GM12878 (cell line): ENCODE measurements around the gene NFASC. TPM values are rescaled to one million over a fixed set of nuclear protein-coding genes. Genes with fewer than 3 reads are reported as not detected.

Experiments
- ATAC-seq: fragments of 200-7000 bp; cut with Tn5 transposase; 3 replicates; pipeline ENCODE4 v1.9.1; 2020; ENCODE audit warnings: mild to moderate bottlenecking, moderate library complexity
- BruUV-seq: library from RNA; stranded (reverse); fragments of 400-500 nt; replicated peaks from 2 replicates; lab custom pipeline; 2021; lab: Mats Ljungman, UMichigan
- CTCF ChIA-PET: fragments of 300-600 bp; sonication (Branson Sonifier 250); formaldehyde crosslinking; extraction: SDS; loops from one replicate; lab custom pipeline; 2021; ENCODE audit warnings: inconsistent platforms; lab: Yijun Ruan, JAX
- POLR2A ChIA-PET: fragments of 350-600 bp; formaldehyde crosslinking; extraction: SDS; loops from one replicate; lab custom pipeline; 2021; ENCODE audit warnings: inconsistent platforms; lab: Charles Lee
- RAD21 ChIA-PET: fragments of 300-600 bp; sonication (Branson Sonifier 250); formaldehyde crosslinking; loops from one replicate; lab custom pipeline; 2023; ENCODE audit warnings: antibody characterized with exemption; ENCODE audit not compliant: unreplicated experiment; lab: Charles Lee
- SMC1A ChIA-PET: fragments of 300-600 bp; sonication (Branson Sonifier 250); formaldehyde crosslinking; loops from one replicate; lab custom pipeline; 2023; ENCODE audit not compliant: unreplicated experiment, uncharacterized antibody; lab: Charles Lee
- DNase-seq: peaks from one replicate; pipeline ENCODE4 v3.0.0-alpha.2; 2011; ENCODE audit warnings: low read depth, low spot score
- FAIRE-seq: peaks from 3 replicates; lab custom pipeline; 2011; peaks lifted over from hg19 to GRCh38; lab: Jason Lieb, UNC
- H2AFZ ChIP-seq: 2 replicates; pipeline ENCODE4 v1.6.0; 2011; ENCODE audit warnings: low read depth, low read length, control low read depth; ENCODE audit not compliant: control insufficient read depth
- H3K27ac ChIP-seq: 2 replicates; pipeline ENCODE4 v1.5.1; 2011; ENCODE audit warnings: control low read depth; ENCODE audit not compliant: control insufficient read depth, insufficient read depth
- H3K27me3 ChIP-seq, 2 experiments: replicated peaks in 1 of 2; 2 replicates each; pipeline versions ENCODE4 v1.6.0 to v1.6.1; 2011; ENCODE audit warnings: low read length in 1 of 2; ENCODE audit not compliant: control insufficient read depth in 2 of 2, insufficient read depth in 2 of 2
- H3K36me3 ChIP-seq, 2 experiments: 2 replicates each; pipeline ENCODE4 v1.5.1; 2011; ENCODE audit warnings: low read length in 1 of 2; ENCODE audit not compliant: control insufficient read depth in 2 of 2, insufficient read depth in 2 of 2
- H3K4me1 ChIP-seq: 2 replicates; pipeline ENCODE4 v1.6.1; 2011; ENCODE audit warnings: mild to moderate bottlenecking, low read length, moderate library complexity, mixed read lengths; ENCODE audit not compliant: control insufficient read depth, insufficient read depth
- H3K4me2 ChIP-seq: 2 replicates; pipeline ENCODE4 v1.6.0; 2011; ENCODE audit warnings: control low read depth; ENCODE audit not compliant: control insufficient read depth, insufficient read depth
- H3K4me3 ChIP-seq: fragments of 200-600 bp; sonication (generic); 2 replicates; pipeline ENCODE4 v1.5.1; 2016
- H3K79me2 ChIP-seq: 2 replicates; pipeline ENCODE4 v1.6.0; 2011; ENCODE audit warnings: low read length; ENCODE audit not compliant: control insufficient read depth, insufficient read depth
- H3K9ac ChIP-seq: 2 replicates; pipeline ENCODE4 v1.8.0; 2011; ENCODE audit warnings: low read length, control low read depth, mixed read lengths; ENCODE audit not compliant: control insufficient read depth, insufficient read depth
- H3K9me3 ChIP-seq: replicated peaks from 3 replicates; pipeline ENCODE4 v1.5.1; 2011; ENCODE audit warnings: mild to moderate bottlenecking, low read length; ENCODE audit not compliant: control insufficient read depth, insufficient read depth
- H4K20me1 ChIP-seq: 2 replicates; pipeline ENCODE4 v1.6.0; 2011; ENCODE audit not compliant: control insufficient read depth, insufficient read depth
- CBX3 ChIP-seq: fragments of 200-600 bp; sonication (generic); IDR thresholded peaks from 2 replicates; pipeline ENCODE4 v1.6.1; 2016; ENCODE audit warnings: low read depth, borderline replicate concordance
- CTCF ChIP-seq, 3 experiments: IDR thresholded peaks in 2 of 3; conservative IDR thresholded peaks in 1 of 3; 2 replicates each; pipeline ENCODE4 v1.5.1; 2011; ENCODE audit warnings: low read depth in 3 of 3, low read length in 3 of 3, mild to moderate bottlenecking in 3 of 3, control low read depth in 2 of 3, moderate library complexity in 2 of 3, inconsistent platforms in 1 of 3, mixed read lengths in 1 of 3; ENCODE audit not compliant: control insufficient read depth in 2 of 3, insufficient read depth in 1 of 3; ENCODE audit errors: extremely low read depth in 1 of 3
- NFYB ChIP-seq: IDR thresholded peaks from 2 replicates; pipeline ENCODE4 v1.6.1; 2011; ENCODE audit warnings: low read depth, mild to moderate bottlenecking, low read length, improper control_type of control experiment, moderate library complexity; ENCODE audit not compliant: insufficient read depth
- PAX8 ChIP-seq: fragments of 450-650 bp; IDR thresholded peaks from 2 replicates; pipeline ENCODE4 v1.6.1; 2017; ENCODE audit warnings: mild to moderate bottlenecking, moderate library complexity
- POLR2AphosphoS2 ChIP-seq: IDR thresholded peaks from 2 replicates; pipeline ENCODE4 v1.6.1; 2011; ENCODE audit warnings: low read depth, mild to moderate bottlenecking, low read length, improper control_type of control experiment, moderate library complexity
- PRDM15 ChIP-seq: fragments of 450-650 bp; formaldehyde crosslinking; IDR thresholded peaks from 2 replicates; pipeline ENCODE4 v1.4.0; 2020; ENCODE audit warnings: mild to moderate bottlenecking, moderate library complexity
- RELA ChIP-seq: fragments of 450-650 bp; IDR thresholded peaks from 2 replicates; pipeline ENCODE4 v1.8.0; 2014; ENCODE audit warnings: borderline replicate concordance; ENCODE audit not compliant: partially characterized antibody
- REST ChIP-seq: IDR thresholded peaks from 2 replicates; pipeline ENCODE4 v1.6.1; 2012; ENCODE audit warnings: mild to moderate bottlenecking, low read depth, low read length
- SMARCA5 ChIP-seq: fragments of 450-650 bp; IDR thresholded peaks from 2 replicates; pipeline ENCODE4 v1.6.1; 2017; ENCODE audit warnings: mild to moderate bottlenecking
- ZBTB4 ChIP-seq: fragments of 450-650 bp; formaldehyde crosslinking; IDR thresholded peaks from 2 replicates; pipeline ENCODE4 v1.4.0; 2022; ENCODE audit warnings: mild to moderate bottlenecking, moderate library complexity
- ZNF207 ChIP-seq: fragments of 450-650 bp; IDR thresholded peaks from 2 replicates; pipeline ENCODE4 v1.6.1; 2014; ENCODE audit warnings: antibody characterized with exemption, mild to moderate bottlenecking, borderline replicate concordance
- WGBS: methylation state at CpG from one replicate; pipeline ENCODE4 v1.1.6; 2016; ENCODE audit warnings: low lambda C conversion rate; ENCODE audit not compliant: insufficient replicate concordance, insufficient coverage; ENCODE audit errors: missing lambda C conversion rate; 5-methylcytosine and 5-hydroxymethylcytosine counted together
- in situ Hi-C: fragments of 300-500 bp; cut with MboI; formaldehyde crosslinking; loops from 9 replicates; pipeline ENCODE4 v1.14.3; 2018; ENCODE audit warnings: mixed read lengths
- intact Hi-C: fragments of 100-400 bp; cut with micrococcal nuclease; formaldehyde crosslinking; loops from one replicate; pipeline ENCODE4 v1.14.2; 2022; ENCODE audit not compliant: unreplicated experiment
- polyA plus RNA-seq, 11 experiments: library from polyadenylated mRNA; depleted of rRNA in 4 of 11; unstranded in 6 of 11; stranded (reverse) in 5 of 11; fragments of >200 nt; fragmentation: Nextera tagmentation in 4 of 11; fragmentation: Illumina TruSeq in 1 of 11; extraction: Ambion mirVana in 4 of 11; extraction: Trizol in 1 of 11; gene quantifications; 1 replicate in 1 of 11; 2 replicates in 10 of 11; pipeline versions ENCODE4 v1.2.1 to v1.2.3, GENCODE V29; 2011 to 2016; ENCODE audit warnings: inconsistent platforms in 2 of 11, missing spikeins in 2 of 11, low read depth in 1 of 11
- total RNA-seq, 4 experiments: library from RNA; depleted of rRNA in 3 of 4; stranded (reverse); fragments of >200 nt in 3 of 4; fragmentation: Illumina TruSeq in 1 of 4; extraction: Trizol in 1 of 4; gene quantifications; 2 replicates each; pipeline versions ENCODE4 v1.2.1 to v1.2.3, GENCODE V29; 2013 to 2021

NFASC gene
- total and polyA plus RNA-seq, 10 of the 15 experiments (the other 5 are each of a cell fraction or from before 2014, with no cell fraction given), result 0.04 to 0.31 (median 0.12) TPM; not detected in 4

- DNase-seq (no peak), FAIRE-seq (no peak), ATAC-seq (no peak)
- in situ Hi-C loops, result no loop called here
- Histone ChIP-seq H3K4me2 (no peak overlapping the region), H3K27ac (no peak overlapping the region), H3K9me3 (no peaks in the 10 kb centered on the region), H2AFZ (no peak overlapping the region), H3K27me3 (no peaks in the 10 kb centered on the region), H3K79me2 (no peaks in the 10 kb centered on the region), H3K9ac (no peak overlapping the region), H3K36me3 (no peaks in the 10 kb centered on the region), H3K4me3 (no peak overlapping the region), H3K4me1 (no peaks in the 10 kb centered on the region), H4K20me1 (no peaks in the 10 kb centered on the region)
- WGBS, result 14% methylated on average over 4 of the region's 4 CpGs
- ChIA-PET SMC1A (interaction anchor here (1.7 kb wide), 1 partner anchor 188 kb away, joined by 5 read pairs; no protein-coding TSS in a partner anchor), CTCF (interaction anchor here (1.1 kb wide), 1 partner anchor 73 kb away, joined by 3 read pairs; no protein-coding TSS in a partner anchor), POLR2A (no interaction called here), RAD21 (no interaction called here)
- BruUV-seq, result no TSS peak
- intact Hi-C loops, result no loop called here
- TF ChIP-seq CTCF (IDR thresholded peaks at IDR 0.05 in 2 of 3, conservative IDR thresholded peaks at IDR 0.05 in 1 of 3; ENCODE audit: control insufficient read depth in 2 of 3, extremely low read depth in 1 of 3, insufficient read depth in 1 of 3, low read depth in 3 of 3, low read length in 3 of 3), result no peak
- no peak for TF ChIP-seq RELA
- no peak for TF ChIP-seq ZNF207
- TF ChIP-seq NFYB, result no peak
- TF ChIP-seq PAX8, result no peak
- no peak for TF ChIP-seq CBX3
- TF ChIP-seq REST, result no peak
- no peak for TF ChIP-seq ZBTB4
- no peak for TF ChIP-seq PRDM15 (CRISPR knock-in tag)
- no peak for TF ChIP-seq POLR2AphosphoS2
- no peak for TF ChIP-seq SMARCA5
These were observed 197.3 kb downstream of the NFASC start for GRCh38 chr1:205068001-205068400.
